H9 (cell line): ENCODE measurements around the gene BEX3. TPM values are rescaled to one million over a fixed set of nuclear protein-coding genes. Genes with fewer than 3 reads are reported as not detected.

ENCODE experiments used
- DNase-seq: peaks from one replicate; pipeline ENCODE4 v3.0.0-alpha.2; 2017
- H2AFZ ChIP-seq: one replicate; pipeline ENCODE4 v1.6.1; 2013; ENCODE audit warnings: mild to moderate bottlenecking, low read length, control low read depth, moderate library complexity
- H2AK5ac ChIP-seq: 2 replicates; pipeline ENCODE4 v1.6.1; 2013; ENCODE audit warnings: low read length, control low read depth, mixed read lengths; ENCODE audit not compliant: insufficient read length
- H2BK120ac ChIP-seq: one replicate; pipeline ENCODE4 v1.6.1; 2013; ENCODE audit warnings: low read depth, mild to moderate bottlenecking, low read length, control low read depth, inconsistent platforms; ENCODE audit not compliant: poor library complexity, severe bottlenecking
- H2BK12ac ChIP-seq: 2 replicates; pipeline ENCODE4 v1.6.1; 2013; ENCODE audit warnings: low read length, control low read depth, mixed read lengths, low read depth; ENCODE audit not compliant: insufficient read length
- H2BK15ac ChIP-seq: 2 replicates; pipeline ENCODE4 v1.6.1; 2013; ENCODE audit warnings: low read depth, low read length, control low read depth
- H2BK20ac ChIP-seq: one replicate; pipeline ENCODE4 v1.6.1; 2013; ENCODE audit warnings: low read depth, mild to moderate bottlenecking, low read length, control low read depth, inconsistent platforms; ENCODE audit not compliant: poor library complexity, severe bottlenecking
- H2BK5ac ChIP-seq: 2 replicates; pipeline ENCODE4 v1.6.1; 2013; ENCODE audit warnings: low read length, control low read depth, mixed read lengths; ENCODE audit not compliant: insufficient read length
- H3K14ac ChIP-seq: 2 replicates; pipeline ENCODE4 v1.6.1; 2013; ENCODE audit warnings: low read length, control low read depth; ENCODE audit not compliant: insufficient read depth
- H3K18ac ChIP-seq: 2 replicates; pipeline ENCODE4 v1.6.1; 2013; ENCODE audit warnings: low read depth, mild to moderate bottlenecking, mixed read lengths, low read length, control low read depth; ENCODE audit not compliant: insufficient read length
- H3K23ac ChIP-seq: 2 replicates; pipeline ENCODE4 v1.6.1; 2013; ENCODE audit warnings: low read length, control low read depth, mixed read lengths, low read depth; ENCODE audit not compliant: insufficient read length
- H3K23me2 ChIP-seq: 2 replicates; pipeline ENCODE4 v1.6.1; 2013; ENCODE audit warnings: low read depth, mild to moderate bottlenecking, mixed read lengths, low read length, control low read depth; ENCODE audit not compliant: insufficient read length, poor library complexity, severe bottlenecking
- H3K27ac ChIP-seq: 2 replicates; pipeline ENCODE4 v1.5.1; 2013; ENCODE audit warnings: low read length, control low read depth, mixed read lengths, low read depth; ENCODE audit not compliant: insufficient read length
- H3K27me3 ChIP-seq: 2 replicates; pipeline ENCODE4 v1.6.1; 2013; ENCODE audit warnings: low read length, control low read depth, inconsistent platforms; ENCODE audit not compliant: insufficient read depth
- H3K4ac ChIP-seq: 2 replicates; pipeline ENCODE4 v1.6.1; 2013; ENCODE audit warnings: low read depth, mild to moderate bottlenecking, control low read depth, inconsistent platforms, low read length, moderate library complexity
- H3K4me1 ChIP-seq: 2 replicates; pipeline ENCODE4 v1.6.1; 2013; ENCODE audit warnings: low read length, control low read depth, inconsistent platforms; ENCODE audit not compliant: insufficient read depth
- H3K4me2 ChIP-seq: 2 replicates; pipeline ENCODE4 v1.6.1; 2013; ENCODE audit warnings: low read length, control low read depth, mixed read lengths; ENCODE audit not compliant: insufficient read length, insufficient read depth
- H3K56ac ChIP-seq: 2 replicates; pipeline ENCODE4 v1.6.1; 2013; ENCODE audit warnings: low read depth, mild to moderate bottlenecking, mixed read lengths, low read length, control low read depth; ENCODE audit not compliant: insufficient read length
- H3K79me1 ChIP-seq: 2 replicates; pipeline ENCODE4 v1.6.1; 2013; ENCODE audit warnings: low read depth, mild to moderate bottlenecking, moderate library complexity, low read length, control low read depth, inconsistent platforms; ENCODE audit not compliant: insufficient read depth, poor library complexity, severe bottlenecking
- H3K79me2 ChIP-seq: 2 replicates; pipeline ENCODE4 v1.6.1; 2013; ENCODE audit warnings: low read length, control low read depth, inconsistent platforms; ENCODE audit not compliant: insufficient read depth
- H3K9ac ChIP-seq: 2 replicates; pipeline ENCODE4 v1.6.1; 2013; ENCODE audit warnings: low read length, control low read depth, mixed read lengths; ENCODE audit not compliant: insufficient read length; ENCODE audit errors: extremely low read depth
- H3K9me3 ChIP-seq: one replicate; pipeline ENCODE4 v1.6.1; 2013; ENCODE audit warnings: low read depth, low read length, inconsistent platforms; ENCODE audit not compliant: control insufficient read depth
- H3T11ph ChIP-seq: one replicate; pipeline ENCODE4 v1.6.1; 2013; ENCODE audit warnings: mild to moderate bottlenecking, low read length, control low read depth, inconsistent platforms
- H4K20me1 ChIP-seq: one replicate; pipeline ENCODE4 v1.6.1; 2013; ENCODE audit not compliant: control insufficient read depth, insufficient read length, insufficient read depth
- H4K5ac ChIP-seq: 2 replicates; pipeline ENCODE4 v1.6.1; 2013; ENCODE audit warnings: low read depth, mild to moderate bottlenecking, mixed read lengths, low read length, control low read depth; ENCODE audit not compliant: insufficient read length
- H4K8ac ChIP-seq: replicated peaks from 2 replicates; pipeline ENCODE4 v1.6.1; 2013; ENCODE audit warnings: low read length, control low read depth, mixed read lengths, low read depth; ENCODE audit not compliant: insufficient read length
- H4K91ac ChIP-seq: 2 replicates; pipeline ENCODE4 v1.6.1; 2013; ENCODE audit warnings: low read depth, mild to moderate bottlenecking, moderate library complexity, mixed read lengths, low read length, control low read depth; ENCODE audit not compliant: insufficient read length
- H3K27ac Mint-ChIP-seq, 3 experiments: 2 replicates in 2 of 3; 3 replicates in 1 of 3; pipeline ENCODE4 v1.8.0; 2020 to 2021; ENCODE audit warnings: mixed read lengths in 3 of 3, mild to moderate bottlenecking in 1 of 3, moderate library complexity in 1 of 3
- H3K27me3 Mint-ChIP-seq: 2 replicates; pipeline ENCODE4 v1.8.0; 2021; ENCODE audit warnings: low read depth, mild to moderate bottlenecking, moderate library complexity, mixed read lengths
- H3K36me3 Mint-ChIP-seq, 3 experiments: 2 replicates in 2 of 3; 3 replicates in 1 of 3; pipeline ENCODE4 v1.8.0; 2020 to 2021; ENCODE audit warnings: low read depth in 3 of 3, mixed read lengths in 3 of 3; ENCODE audit not compliant: insufficient read depth in 1 of 3
- H3K4me1 Mint-ChIP-seq, 2 experiments: 2 replicates each; pipeline ENCODE4 v1.8.0; 2020; ENCODE audit warnings: mixed read lengths in 2 of 2
- H3K4me3 Mint-ChIP-seq, 2 experiments: 2 replicates in 1 of 2; 3 replicates in 1 of 2; pipeline ENCODE4 v1.8.0; 2020 to 2021; ENCODE audit warnings: mild to moderate bottlenecking in 2 of 2, mixed read lengths in 2 of 2, moderate library complexity in 1 of 2
- H3K9me3 Mint-ChIP-seq, 2 experiments: 2 replicates in 1 of 2; 3 replicates in 1 of 2; pipeline ENCODE4 v1.8.0; 2020; ENCODE audit warnings: mild to moderate bottlenecking in 2 of 2, mixed read lengths in 2 of 2, moderate library complexity in 1 of 2
- CTCF ChIP-seq: fragments of 200-600 bp; sonication (generic); conservative IDR thresholded peaks from 3 replicates; pipeline ENCODE4 v1.8.0; 2021; ENCODE audit warnings: antibody characterized with exemption, mild to moderate bottlenecking
- WGBS: extraction: QIAGEN DNeasy Blood & Tissue Kit; methylation state at CpG from one replicate; pipeline ENCODE4 v1.1.7; 2013; ENCODE audit warnings: missing lambda C conversion rate, low lambda C conversion rate, mixed read lengths; ENCODE audit not compliant: insufficient read length; ENCODE audit errors: extremely low coverage; 5-methylcytosine and 5-hydroxymethylcytosine counted together
- total RNA-seq: library from RNA; stranded (reverse); gene quantifications from 2 replicates; pipeline ENCODE4 v1.2.1, GENCODE V29; 2021

The BEX3 gene
- total RNA-seq, 1 experiment from 2014 or later = 305 TPM

- H2AFZ ChIP-seq = no peak overlapping the region
- no peak overlapping the region for H3K27ac Mint-ChIP-seq
- no CpG with 5 or more reads among the region's 3 CpGs for WGBS
Observed at GRCh38 chrX:103373581-103373980, 2.8 kb upstream of the BEX3 start.

More at GRCh38 chrX:103373581-103373980, 2.8 kb upstream of the BEX3 start:
- peaks cover 11% of the 10 kb centered on the region in 3 experiments for H3K36me3 Mint-ChIP-seq
- no peak overlapping the region for H3K27ac ChIP-seq
- H3K79me1 ChIP-seq = no peaks in the 10 kb centered on the region
- no peak overlapping the region for H2BK12ac ChIP-seq
- H2AK5ac ChIP-seq = no peak overlapping the region
- peaks cover 9 to 13% of the 10 kb centered on the region in 2 experiments; a peak in 3 of 4 replicates for H3K4me1 Mint-ChIP-seq
- no peaks in the 10 kb centered on the region for H3K27me3 Mint-ChIP-seq
- no peak overlapping the region for H3K4me3 Mint-ChIP-seq
- TF ChIP-seq CTCF = no peak
- H3K4ac ChIP-seq = no peak overlapping the region
- H2BK5ac ChIP-seq = no peak overlapping the region
- H3T11ph ChIP-seq = no peak overlapping the region
- H3K4me1 ChIP-seq = no peaks in the 10 kb centered on the region
- H3K79me2 ChIP-seq = peaks cover 2% of the 10 kb centered on the region; the same call in 1 of the 2 replicates
- H4K91ac ChIP-seq = no peak overlapping the region
- peaks cover 3% of the 10 kb centered on the region for H3K23me2 ChIP-seq
- no peaks in the 10 kb centered on the region for H4K20me1 ChIP-seq
- no peaks in the 10 kb centered on the region for H3K27me3 ChIP-seq
- H3K9me3 Mint-ChIP-seq = peaks cover 5 to 45% of the 10 kb centered on the region in 2 experiments; a peak in 4 of 5 replicates
- no peak overlapping the region for H3K23ac ChIP-seq
- no peak overlapping the region for H2BK15ac ChIP-seq
- no peaks in the 10 kb centered on the region for H3K9me3 ChIP-seq
- no peak overlapping the region for H4K8ac ChIP-seq
- H3K18ac ChIP-seq = no peak overlapping the region
- H4K5ac ChIP-seq = no peak overlapping the region
- no peak overlapping the region for H3K14ac ChIP-seq
- no peak overlapping the region for H2BK120ac ChIP-seq
- H2BK20ac ChIP-seq = no peak overlapping the region
- no peak overlapping the region for H3K4me2 ChIP-seq
- DNase-seq = no peak
- H3K9ac ChIP-seq = no peak overlapping the region
- no peak overlapping the region for H3K56ac ChIP-seq
